ENCODE results near the gene VPS33A. TPM values are rescaled to one million over a fixed set of nuclear protein-coding genes. Genes with fewer than 3 reads are reported as not detected.
A peak's percentile ranks its signal among the peaks of the same experiment; 100 is the strongest.

VPS33A gene
- total RNA-seq, result 19.0 TPM

GRCh38 chr12:122266230-122266901, at the start of gene VPS33A:
Gene VPS33A (minus strand): TSS chr12:122266494. CDS start chr12:122266408, 86 bp downstream.
- Histone ChIP-seq H3K27me3 (ENCODE audit: insufficient read depth, low read length) (no peaks in the 10 kb centered on the region), H3K9me3 (ENCODE audit: low read depth, low read length) (no peaks in the 10 kb centered on the region), H3K4me1 (ENCODE audit: insufficient read depth, low read length) (peaks cover 22% of the 10 kb centered on the region), H3K4me3 (ENCODE audit: low read length) (peak within 1 kb of the TSS; percentile 84)

- Histone ChIP-seq H3K4me1 (ENCODE audit: insufficient read depth, low read length) (no peaks in the 10 kb centered on the region), H3K27me3 (ENCODE audit: insufficient read depth, low read length) (no peaks in the 10 kb centered on the region), H3K4me3 (ENCODE audit: low read length) (no peak overlapping the region), H3K9me3 (ENCODE audit: low read depth, low read length) (no peaks in the 10 kb centered on the region)
These were observed 46.6 kb upstream of the VPS33A start for GRCh38 chr12:122312926-122313325.

GRCh38 chr12:122311696-122312095, 45.4 kb upstream of the VPS33A start:
- no peaks in the 10 kb centered on the region for H3K27me3 ChIP-seq (ENCODE audit: insufficient read depth, low read length)
- H3K4me1 ChIP-seq (ENCODE audit: insufficient read depth, low read length), result no peaks in the 10 kb centered on the region
- no peaks in the 10 kb centered on the region for H3K9me3 ChIP-seq (ENCODE audit: low read depth, low read length)
- H3K4me3 ChIP-seq (ENCODE audit: low read length), result no peak overlapping the region

GRCh38 chr12:122310626-122311333, 44.5 kb upstream of the VPS33A start:
- H3K4me3 ChIP-seq (ENCODE audit: low read length), result no peak overlapping the region
- no peaks in the 10 kb centered on the region for H3K9me3 ChIP-seq (ENCODE audit: low read depth, low read length)
- H3K27me3 ChIP-seq (ENCODE audit: insufficient read depth, low read length), result no peaks in the 10 kb centered on the region
- H3K4me1 ChIP-seq (ENCODE audit: insufficient read depth, low read length), result no peaks in the 10 kb centered on the region

GRCh38 chr12:122309564-122310121, 43.3 kb upstream of the VPS33A start:
- Histone ChIP-seq H3K9me3 (ENCODE audit: low read depth, low read length) (no peaks in the 10 kb centered on the region), H3K4me3 (ENCODE audit: low read length) (no peak overlapping the region), H3K4me1 (ENCODE audit: insufficient read depth, low read length) (no peaks in the 10 kb centered on the region), H3K27me3 (ENCODE audit: insufficient read depth, low read length) (no peaks in the 10 kb centered on the region)

GRCh38 chr12:122308811-122309210, 42.5 kb upstream of the VPS33A start:
- no peaks in the 10 kb centered on the region for H3K4me1 ChIP-seq (ENCODE audit: insufficient read depth, low read length)
- no peaks in the 10 kb centered on the region for H3K27me3 ChIP-seq (ENCODE audit: insufficient read depth, low read length)
- no peak overlapping the region for H3K4me3 ChIP-seq (ENCODE audit: low read length)
- no peaks in the 10 kb centered on the region for H3K9me3 ChIP-seq (ENCODE audit: low read depth, low read length)

- Histone ChIP-seq H3K27me3 (ENCODE audit: insufficient read depth, low read length) (no peaks in the 10 kb centered on the region), H3K4me1 (ENCODE audit: insufficient read depth, low read length) (no peaks in the 10 kb centered on the region), H3K9me3 (ENCODE audit: low read depth, low read length) (no peaks in the 10 kb centered on the region), H3K4me3 (ENCODE audit: low read length) (no peak overlapping the region)
These were observed 40.1 kb upstream of the VPS33A start for GRCh38 chr12:122306407-122306806.

- Histone ChIP-seq H3K9me3 (ENCODE audit: low read depth, low read length) (no peaks in the 10 kb centered on the region), H3K4me3 (ENCODE audit: low read length) (no peak overlapping the region), H3K4me1 (ENCODE audit: insufficient read depth, low read length) (no peaks in the 10 kb centered on the region), H3K27me3 (ENCODE audit: insufficient read depth, low read length) (no peaks in the 10 kb centered on the region)
These were observed 38.6 kb upstream of the VPS33A start for GRCh38 chr12:122304924-122305323.

- Histone ChIP-seq H3K4me3 (ENCODE audit: low read length) (no peak overlapping the region), H3K27me3 (ENCODE audit: insufficient read depth, low read length) (no peaks in the 10 kb centered on the region), H3K9me3 (ENCODE audit: low read depth, low read length) (no peaks in the 10 kb centered on the region), H3K4me1 (ENCODE audit: insufficient read depth, low read length) (no peaks in the 10 kb centered on the region)
These were observed 36.8 kb upstream of the VPS33A start for GRCh38 chr12:122303068-122303467.

- Histone ChIP-seq H3K9me3 (ENCODE audit: low read depth, low read length) (no peaks in the 10 kb centered on the region), H3K27me3 (ENCODE audit: insufficient read depth, low read length) (no peaks in the 10 kb centered on the region), H3K4me3 (ENCODE audit: low read length) (no peak overlapping the region), H3K4me1 (ENCODE audit: insufficient read depth, low read length) (no peaks in the 10 kb centered on the region)
These were observed 31.9 kb upstream of the VPS33A start for GRCh38 chr12:122298071-122298748.

- Histone ChIP-seq H3K4me1 (ENCODE audit: insufficient read depth, low read length) (no peaks in the 10 kb centered on the region), H3K4me3 (ENCODE audit: low read length) (no peak overlapping the region), H3K27me3 (ENCODE audit: insufficient read depth, low read length) (no peaks in the 10 kb centered on the region), H3K9me3 (ENCODE audit: low read depth, low read length) (no peaks in the 10 kb centered on the region)
These were observed 31.2 kb upstream of the VPS33A start for GRCh38 chr12:122297494-122297893.

- Histone ChIP-seq H3K9me3 (ENCODE audit: low read depth, low read length) (no peaks in the 10 kb centered on the region), H3K4me3 (ENCODE audit: low read length) (no peak overlapping the region), H3K27me3 (ENCODE audit: insufficient read depth, low read length) (no peaks in the 10 kb centered on the region), H3K4me1 (ENCODE audit: insufficient read depth, low read length) (no peaks in the 10 kb centered on the region)
These were observed 29.6 kb upstream of the VPS33A start for GRCh38 chr12:122295877-122296276.

GRCh38 chr12:122293081-122293480, 26.8 kb upstream of the VPS33A start:
- Histone ChIP-seq H3K4me3 (ENCODE audit: low read length) (no peak overlapping the region), H3K27me3 (ENCODE audit: insufficient read depth, low read length) (no peaks in the 10 kb centered on the region), H3K4me1 (ENCODE audit: insufficient read depth, low read length) (no peaks in the 10 kb centered on the region), H3K9me3 (ENCODE audit: low read depth, low read length) (no peaks in the 10 kb centered on the region)

- Histone ChIP-seq H3K4me3 (ENCODE audit: low read length) (no peak overlapping the region), H3K27me3 (ENCODE audit: insufficient read depth, low read length) (no peaks in the 10 kb centered on the region), H3K9me3 (ENCODE audit: low read depth, low read length) (no peaks in the 10 kb centered on the region), H3K4me1 (ENCODE audit: insufficient read depth, low read length) (no peaks in the 10 kb centered on the region)
These were observed 25.1 kb upstream of the VPS33A start for GRCh38 chr12:122291431-122291830.

GRCh38 chr12:122283680-122284079, 17.4 kb upstream of the VPS33A start:
- no peaks in the 10 kb centered on the region for H3K4me1 ChIP-seq (ENCODE audit: insufficient read depth, low read length)
- H3K9me3 ChIP-seq (ENCODE audit: low read depth, low read length), result no peaks in the 10 kb centered on the region
- H3K4me3 ChIP-seq (ENCODE audit: low read length), result no peak overlapping the region

More at GRCh38 chr12:122283680-122284079, 17.4 kb upstream of the VPS33A start:
- H3K27me3 ChIP-seq (ENCODE audit: insufficient read depth, low read length), result no peaks in the 10 kb centered on the region

Data from mononuclear cell (primary cell).